DMS153 (cell line): ENCODE measurements around the gene ANXA2.
A peak's percentile ranks its signal among the peaks of the same experiment; 100 is the strongest.

Experiments
- DNase-seq: peaks from one replicate; lab custom pipeline; 2025; lab: John Stamatoyannopoulos, UW

The ANXA2 gene

DNA sequence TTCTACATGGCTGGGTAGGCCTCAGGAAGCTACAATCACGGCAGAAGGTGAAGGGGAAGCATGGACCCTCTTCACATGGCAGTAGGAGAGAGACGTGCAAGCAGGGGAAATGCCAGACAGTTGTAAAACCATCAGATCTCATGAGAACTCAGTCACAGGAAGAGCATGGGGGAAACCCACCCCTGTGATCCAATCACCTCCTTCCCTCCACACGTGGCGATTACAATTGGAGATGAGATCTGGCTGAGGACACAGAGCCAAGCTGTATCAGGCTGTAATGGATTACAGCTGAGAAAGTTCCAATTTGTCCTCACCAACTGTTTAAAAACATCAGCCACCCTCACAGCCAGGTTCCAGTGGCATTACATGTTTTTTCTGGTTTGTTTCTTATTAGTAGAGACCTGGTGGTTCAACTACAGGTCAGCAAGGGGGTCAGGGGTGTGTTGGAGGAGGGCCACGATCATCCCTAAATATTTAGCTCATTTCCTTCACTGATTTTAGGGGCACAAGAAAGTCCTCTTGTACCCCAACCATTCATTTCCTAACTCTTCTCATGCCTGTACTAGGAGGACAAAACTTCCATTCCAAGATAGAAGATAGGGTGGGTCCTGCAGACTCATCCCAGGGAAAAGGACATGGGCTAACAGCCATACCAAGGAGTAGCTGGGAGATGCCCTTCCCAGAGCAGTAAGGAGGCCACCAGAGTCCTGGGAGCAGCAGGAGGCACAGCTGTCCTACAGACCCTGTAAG, 54.4 kb downstream of the ANXA2 start:
- no peak for DNase-seq

DNA sequence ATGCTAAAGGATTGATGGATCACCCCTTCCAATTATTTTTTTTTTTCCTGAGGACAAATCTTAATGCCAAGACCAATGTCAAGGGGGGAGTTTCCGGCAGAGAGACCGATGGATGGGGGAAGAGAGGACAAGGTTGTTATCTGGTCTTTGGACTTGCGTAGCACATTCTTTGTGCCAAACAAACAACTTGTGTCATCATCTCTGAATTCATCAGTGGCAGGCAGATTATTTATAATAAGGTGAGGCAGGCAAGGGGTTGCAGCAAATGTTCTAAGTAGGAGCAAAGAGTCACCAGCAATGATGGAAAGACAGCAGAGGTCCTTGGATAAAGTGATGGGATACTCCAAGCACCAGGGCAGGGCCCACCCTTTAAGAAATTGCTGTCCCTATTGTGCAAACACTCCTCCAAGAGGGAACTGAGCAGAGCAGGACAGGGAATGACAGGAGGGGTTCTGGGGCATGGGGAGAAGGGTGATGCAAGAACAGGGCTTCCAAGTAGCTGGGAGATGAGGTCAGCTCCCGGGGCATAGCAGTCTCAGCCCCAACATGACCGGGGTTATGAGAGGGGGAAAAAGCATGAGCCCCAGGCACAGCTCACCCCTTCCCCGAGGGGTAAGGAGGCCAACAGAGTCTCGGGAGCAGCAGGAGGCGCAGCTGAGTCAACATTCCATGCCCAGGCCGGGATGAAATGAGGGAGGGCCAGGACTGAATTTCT, 57.4 kb downstream of the ANXA2 start:
- no peak for DNase-seq

DNA sequence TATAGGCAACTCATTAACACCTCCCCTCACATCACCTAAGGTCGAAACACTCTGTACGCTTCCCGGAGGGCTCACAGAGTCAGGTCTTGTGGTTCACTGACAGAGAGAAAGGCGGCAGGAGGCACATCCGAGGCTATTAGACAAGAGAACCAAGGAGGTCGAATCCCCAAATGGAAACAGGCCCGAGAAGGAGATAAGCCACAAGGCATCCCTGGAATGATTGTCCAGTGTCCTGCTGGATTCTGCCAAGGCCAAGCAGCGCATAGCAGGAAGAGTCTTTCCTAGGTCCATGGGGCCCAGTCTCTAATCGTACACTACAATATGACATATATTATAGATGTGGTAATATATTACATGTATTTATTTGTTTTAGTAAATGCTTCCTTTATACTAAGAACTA, 58.5 kb downstream of the ANXA2 start:
- no peak for DNase-seq

DNA sequence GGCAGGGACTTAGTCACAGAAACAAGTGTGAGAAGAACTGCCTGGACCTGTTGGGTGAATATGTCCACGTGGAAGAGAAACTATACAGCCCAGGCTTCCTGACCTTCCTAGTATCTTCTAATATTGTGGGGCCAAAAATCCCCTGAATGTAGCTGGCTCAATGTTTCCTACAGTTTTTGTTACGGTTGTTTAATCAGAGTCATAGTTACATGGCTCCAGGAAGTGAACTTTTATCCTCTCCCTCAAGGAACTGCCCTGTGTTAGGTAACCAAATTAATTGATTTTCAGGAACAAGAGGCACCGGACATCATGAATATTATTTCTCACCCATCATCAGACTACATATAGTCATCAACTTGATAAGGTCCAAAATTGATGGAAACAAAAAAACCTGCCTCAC, 59.0 kb downstream of the ANXA2 start:
- DNase-seq = no peak

DNA sequence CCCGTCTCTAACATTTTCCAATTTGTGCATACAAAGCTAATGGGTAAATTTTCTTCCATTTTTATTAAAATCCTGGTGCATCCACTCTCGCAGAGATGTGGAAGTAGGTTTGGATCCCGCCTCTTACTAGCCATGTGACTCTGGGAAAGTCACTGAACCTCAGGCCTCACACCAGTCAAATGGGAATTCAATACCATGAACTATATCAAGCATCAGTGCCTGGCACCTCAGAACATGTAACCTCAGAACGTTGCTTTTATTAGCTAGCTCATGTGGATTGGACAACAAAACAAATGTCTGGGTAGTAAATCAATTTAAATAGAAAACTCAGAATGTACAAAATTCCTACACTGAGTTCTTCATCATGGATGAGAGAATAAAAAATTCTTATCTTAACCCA, 60.7 kb downstream of the ANXA2 start:
- DNase-seq = no peak

DNA sequence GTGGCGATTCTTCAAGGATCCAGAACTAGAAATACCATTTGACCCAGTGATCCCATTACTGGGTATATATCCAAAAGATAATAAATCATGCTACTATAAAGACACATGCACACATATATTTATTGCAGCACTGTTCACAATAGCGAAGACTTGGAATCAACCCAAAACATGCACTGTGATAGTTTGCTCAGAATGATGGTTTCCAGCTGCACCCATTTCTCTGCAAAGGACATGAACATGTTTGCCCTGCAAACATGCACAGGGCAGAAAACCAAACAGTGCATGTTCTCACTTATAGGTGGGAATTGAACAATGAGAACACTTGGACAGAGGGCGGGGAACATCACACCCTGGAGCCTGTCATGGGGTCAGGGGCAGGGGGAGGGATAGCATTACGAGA, 62.5 kb downstream of the ANXA2 start:
- DNase-seq = peak; percentile 73

DNA sequence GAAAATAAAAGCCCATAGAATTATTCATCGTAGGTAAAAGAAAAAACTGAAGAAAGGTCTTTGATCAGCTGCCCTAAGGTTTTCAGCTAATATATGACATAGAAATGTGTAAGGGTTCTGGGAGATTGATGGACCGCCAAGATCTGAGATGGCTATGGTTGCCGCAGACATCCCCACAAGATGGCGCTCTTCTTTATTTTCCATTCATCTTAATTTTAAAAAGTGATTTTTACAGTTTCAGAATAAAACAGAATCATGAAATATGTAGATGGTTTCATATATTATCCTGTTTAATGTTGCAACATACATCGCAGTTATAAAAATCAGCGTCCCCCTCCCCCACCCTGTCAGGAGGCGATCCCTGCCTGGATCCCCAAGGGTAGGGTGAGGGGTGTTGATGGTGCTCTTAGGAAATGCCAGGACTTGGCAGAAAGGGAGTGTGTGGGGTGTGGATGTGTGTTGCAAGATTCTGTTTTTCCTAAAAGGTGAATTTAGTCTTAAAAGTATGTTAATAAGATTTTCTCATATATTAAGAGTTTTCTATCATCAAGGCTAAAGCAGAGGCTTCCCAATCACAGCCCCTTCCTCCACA, 68.8 kb downstream of the ANXA2 start:
- no peak for DNase-seq

DNA sequence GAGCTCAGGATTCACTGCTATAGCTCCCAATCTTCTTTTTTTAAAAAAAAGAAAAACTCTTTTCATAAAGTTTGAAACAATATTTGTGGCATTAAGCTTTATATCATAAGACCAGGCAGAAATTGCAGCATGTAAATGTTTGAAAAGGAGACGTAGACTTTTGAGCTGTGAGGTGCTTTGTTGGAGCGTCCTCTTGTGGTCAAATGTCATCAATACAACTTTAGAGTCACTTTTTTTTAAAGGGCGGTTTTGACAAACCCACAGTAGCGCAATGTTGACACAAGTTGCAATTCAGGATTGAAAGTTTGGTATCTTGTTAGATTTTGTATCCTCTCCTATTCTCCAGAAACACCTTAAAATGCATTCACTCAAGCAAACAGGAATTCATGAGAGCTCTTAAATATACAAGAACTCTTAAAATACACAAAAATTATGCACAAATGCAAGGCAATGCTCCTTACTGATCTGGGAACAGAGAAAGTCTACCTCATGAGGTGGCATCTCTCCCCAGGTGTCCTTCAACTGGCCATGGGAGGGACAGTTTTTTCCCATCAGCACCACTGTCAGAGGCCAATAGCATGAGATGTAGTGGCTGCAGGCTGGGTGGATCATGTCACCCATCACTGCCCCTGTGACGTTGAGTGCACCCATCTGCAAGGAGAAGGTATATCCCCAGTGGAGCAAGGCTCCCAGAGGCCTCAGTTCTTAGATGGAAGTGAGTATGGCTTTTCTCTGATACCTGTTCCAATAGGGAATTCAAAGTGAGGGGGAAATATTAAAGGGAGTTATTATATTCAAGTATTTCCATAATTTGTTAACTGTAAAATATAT, 70.7 kb downstream of the ANXA2 start:
- DNase-seq = no peak

DNA sequence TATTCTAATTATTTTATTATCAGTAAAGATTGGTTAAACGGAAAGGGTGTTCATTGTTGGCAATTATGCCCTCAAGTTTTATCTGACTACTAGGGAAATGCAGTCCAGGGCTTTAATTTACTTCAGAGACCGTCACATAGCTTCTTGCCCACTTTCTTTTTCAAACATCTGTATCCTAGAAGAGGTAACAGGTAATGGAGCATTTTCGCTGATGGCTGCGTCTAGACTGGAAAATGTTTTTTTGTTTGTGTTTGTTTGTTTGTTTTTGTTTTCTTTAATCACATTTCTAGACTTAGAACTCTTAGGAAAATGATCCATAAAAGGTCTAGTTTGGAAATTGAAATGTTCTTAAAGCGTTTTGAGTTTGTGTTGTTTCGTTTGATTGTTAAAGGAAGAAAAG, 71.4 kb downstream of the ANXA2 start:
- DNase-seq = no peak

DNA sequence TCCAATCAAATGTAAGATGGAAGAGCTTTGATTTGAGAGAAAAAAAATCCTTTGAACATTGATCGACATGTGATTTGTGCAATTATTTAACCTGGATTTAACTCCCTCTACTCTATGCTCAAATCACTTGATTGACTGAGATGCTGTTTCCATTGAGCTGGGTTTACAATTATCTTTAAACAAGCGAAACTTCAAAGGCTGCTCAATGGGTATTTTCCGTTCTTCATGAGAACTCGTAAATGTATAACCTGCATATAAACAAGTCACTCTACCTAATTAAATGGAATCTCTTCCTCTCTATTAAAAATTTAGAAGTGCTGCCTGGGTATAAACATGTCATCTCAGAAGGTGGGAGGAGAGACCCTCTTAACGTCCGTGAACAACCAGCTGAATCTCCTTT, 71.9 kb downstream of the ANXA2 start:
- no peak for DNase-seq

DNA sequence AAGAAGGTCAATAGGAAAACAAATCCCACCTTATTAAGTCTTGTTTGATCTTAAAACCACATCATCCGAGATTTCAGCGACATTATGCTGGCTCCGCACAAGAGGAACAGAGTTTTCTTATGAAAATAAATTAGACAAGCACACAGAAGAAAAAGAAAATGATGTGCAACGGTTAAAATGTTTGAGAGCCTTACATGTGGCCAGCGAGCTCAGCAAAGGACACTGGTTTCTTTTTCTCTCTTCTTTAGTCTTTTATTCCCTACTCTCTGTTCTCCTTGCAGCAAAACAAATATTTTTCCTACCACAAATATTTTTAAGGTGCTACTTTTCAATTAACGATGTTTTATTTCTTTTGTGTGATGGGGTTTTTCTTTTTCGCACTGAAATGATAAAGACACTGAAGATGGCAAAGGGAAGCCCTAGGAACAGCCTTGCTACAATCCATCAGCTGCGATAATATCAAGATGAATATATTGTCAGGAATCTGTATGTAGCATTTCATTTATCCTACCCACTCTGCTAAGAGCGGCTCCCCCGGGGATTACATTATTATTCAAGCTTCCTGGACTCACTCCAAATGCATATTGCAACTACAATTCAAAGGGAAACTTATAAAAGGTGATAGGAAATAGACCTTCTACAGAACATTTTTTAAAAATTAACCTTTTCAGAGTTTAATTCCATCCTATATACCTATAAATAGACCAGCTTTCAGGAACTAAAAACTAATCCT, 72.9 kb downstream of the ANXA2 start:
- DNase-seq = no peak

DNA sequence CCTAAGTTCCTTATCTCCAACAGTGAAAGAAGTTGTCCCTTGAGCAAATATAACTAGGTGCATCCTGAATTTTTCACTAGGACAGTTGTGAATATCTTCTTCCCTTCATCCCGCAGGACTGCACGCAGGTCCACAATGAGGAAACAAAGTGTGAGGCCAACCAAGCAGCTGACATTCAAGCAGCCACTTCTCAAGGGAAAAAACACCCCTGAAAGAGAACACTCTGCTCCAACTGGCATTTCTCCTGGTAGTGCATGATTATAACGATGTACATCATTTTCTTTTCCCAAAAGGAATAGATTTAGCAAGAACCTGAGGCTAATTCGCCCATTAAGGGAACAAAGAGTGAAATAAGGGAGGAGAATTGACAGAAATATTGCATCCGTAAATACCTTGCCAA, 74.5 kb downstream of the ANXA2 start:
- no peak for DNase-seq

DNA sequence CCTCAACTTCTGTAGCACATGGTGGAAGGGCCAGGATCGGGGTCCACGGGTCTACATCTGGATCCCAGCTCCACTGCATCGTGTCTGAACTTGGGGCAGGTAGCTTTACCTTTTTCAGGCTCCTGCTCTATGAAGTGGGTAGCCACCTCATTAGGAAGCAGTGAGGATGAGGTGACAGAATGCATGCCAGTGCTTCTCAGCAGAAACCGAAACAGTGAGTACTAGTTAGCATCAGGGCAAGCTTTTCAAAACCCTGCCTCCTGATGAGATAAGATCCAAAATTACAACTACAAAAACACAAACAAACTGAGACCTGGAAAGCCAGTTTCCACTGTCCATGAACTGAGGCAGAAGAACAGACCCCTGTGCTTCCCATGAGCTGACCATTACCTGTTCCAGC, 77.4 kb downstream of the ANXA2 start:
- no peak for DNase-seq

DNA sequence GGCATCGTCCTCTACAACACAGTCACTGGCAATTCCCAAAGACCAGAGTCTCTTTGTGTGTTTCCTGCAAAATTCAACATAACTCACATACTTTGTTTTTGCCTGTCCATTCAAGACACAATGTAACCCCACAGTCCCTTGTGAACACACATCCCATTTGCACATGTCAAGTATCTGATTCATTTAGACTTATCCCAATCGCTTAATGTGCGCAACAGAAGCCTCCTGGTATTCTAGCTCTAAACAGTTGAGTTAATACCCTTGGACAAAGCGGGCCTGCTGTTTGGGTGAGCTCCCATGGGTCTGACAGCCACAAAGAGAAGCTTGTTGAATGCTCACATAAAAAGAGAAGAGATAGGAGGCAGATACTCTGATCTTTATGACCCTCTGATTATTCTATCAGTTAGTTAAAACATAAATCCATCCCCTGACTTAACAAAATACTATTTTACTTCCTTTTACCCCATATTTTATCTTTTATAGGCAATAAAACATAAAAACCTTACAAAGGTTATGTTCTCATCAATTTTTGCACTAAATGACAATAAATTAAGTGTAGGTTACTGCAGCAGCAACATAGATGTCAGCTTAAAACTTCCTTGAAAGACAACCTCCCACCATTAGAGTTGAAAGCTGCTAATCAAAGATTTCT, 79.4 kb downstream of the ANXA2 start:
- peak; percentile 18 for DNase-seq

DNA sequence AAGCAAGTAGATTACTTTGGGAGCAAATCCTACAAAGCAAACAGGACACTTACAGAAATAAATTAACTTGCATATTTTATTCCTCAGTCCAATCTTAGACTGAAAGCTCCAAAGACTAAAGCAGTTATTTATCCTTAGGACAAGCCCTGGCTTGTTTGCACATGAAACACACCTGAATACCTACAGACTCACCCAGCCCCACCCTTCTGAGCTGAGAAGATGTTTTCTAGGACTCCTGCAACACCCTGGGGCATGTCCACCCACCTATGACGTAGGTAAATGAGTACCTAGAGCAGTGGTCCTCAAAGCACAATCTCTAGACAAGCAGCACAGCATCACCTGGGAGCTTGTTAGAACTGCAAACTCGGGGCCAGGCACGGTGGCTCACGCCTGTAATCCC, 80.8 kb downstream of the ANXA2 start:
- DNase-seq = no peak

DNA sequence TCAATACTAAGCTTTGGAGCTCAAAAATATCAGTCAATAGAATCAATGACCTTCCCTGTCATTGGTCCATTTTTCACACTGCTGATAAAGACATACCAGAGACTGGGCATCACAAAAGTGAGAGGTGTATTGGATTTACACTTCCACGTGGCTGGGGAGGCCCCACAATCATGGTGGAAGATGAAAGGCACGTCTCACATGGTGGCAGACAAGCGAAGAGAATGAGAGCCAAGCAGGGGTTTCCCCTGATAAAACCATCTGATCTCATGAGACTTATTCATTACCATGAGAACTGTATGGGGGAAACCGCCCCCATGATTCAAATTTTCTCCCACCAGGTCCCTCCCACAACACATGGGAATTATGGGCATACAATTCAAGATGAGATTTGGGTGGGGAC, 81.9 kb downstream of the ANXA2 start:
- no peak for DNase-seq

DNA sequence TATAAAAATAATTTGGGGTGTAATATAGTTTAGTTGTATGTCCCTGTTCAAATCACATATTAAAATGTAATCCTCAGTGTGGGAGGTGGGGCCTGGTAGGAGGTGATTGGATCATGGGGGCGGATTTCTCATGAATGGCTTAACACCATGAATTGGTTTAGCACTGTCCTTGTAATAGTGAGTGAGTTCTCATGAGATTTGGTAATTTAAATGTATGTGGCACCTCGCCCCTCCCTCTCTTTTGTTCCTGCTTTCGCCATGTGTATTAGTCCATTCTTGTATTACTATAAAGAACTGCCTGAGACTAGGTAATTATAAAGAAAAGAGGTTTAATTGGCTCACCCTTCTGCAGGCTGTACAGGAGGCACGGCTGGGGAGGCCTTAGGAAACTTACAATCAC, 83.9 kb downstream of the ANXA2 start:
- DNase-seq = no peak

DNA sequence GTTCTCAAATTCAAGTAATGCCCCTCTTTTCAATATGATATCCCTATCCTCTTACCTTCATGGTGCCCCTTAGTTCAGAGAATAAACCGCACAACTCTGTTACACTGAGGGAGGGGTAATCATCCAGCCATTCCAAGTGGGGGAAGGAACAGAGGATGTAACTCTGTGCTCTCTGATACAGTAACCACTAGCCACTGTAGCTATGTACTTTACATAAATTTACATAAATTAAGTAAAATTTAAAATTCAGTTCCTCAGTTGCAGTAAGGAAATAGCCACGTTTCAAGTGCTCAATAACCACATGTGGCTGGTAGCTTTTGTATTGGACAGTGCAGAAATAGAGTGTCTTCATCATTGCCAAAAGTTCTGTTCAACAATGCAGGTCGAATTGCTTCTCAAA, 90.8 kb downstream of the ANXA2 start:
- no peak for DNase-seq

DNA sequence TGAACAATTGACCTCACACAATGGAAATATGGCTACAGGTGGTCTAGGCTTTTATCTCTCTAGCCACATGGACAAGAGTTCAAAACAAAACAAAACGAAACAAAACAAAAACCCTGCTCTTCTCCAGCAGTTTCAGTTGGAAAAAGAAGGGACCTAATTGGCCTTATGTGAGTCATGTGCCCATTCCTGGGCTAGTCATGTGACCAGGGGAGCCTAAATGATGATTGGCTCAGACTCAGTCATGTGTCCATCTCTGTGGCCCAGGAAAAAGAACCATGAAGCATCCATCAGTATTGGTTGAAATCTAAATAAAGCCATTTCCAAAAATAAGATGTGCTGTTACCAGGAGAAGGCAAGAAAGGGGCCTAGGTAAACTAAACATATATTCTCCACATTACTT, 96.8 kb downstream of the ANXA2 start:
- DNase-seq = no peak

DNA sequence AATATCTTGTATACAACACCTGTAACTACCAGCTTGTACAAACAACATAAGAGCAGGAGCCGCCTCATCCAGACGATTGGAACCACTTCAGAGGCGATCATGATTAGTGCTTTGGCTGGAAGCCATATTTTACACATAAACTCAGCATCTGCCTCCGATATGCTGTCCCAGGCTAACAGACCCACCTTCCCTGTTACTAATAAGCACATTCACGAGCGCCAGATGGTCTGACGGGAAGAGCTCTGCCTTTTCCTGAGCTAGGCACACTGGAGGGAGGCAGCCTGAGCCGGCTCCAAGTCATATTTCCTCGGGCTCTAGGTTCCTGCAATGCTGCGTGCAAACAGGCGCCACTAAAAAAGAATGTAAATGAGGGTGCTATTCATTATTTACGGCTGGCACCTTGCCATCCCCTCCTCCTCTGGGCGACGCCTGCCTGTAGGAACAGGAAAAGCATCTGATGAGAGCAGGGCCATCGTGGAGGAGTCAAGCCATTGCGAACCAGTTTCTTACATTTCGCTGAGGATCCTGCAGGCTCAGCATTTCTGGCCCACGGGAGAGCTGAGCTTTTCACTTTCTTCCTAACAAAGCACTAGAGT, 98.2 kb downstream of the ANXA2 start:
- DNase-seq = peak; percentile 91
